Hepatocyte (in vitro differentiated cells): Measurements from ENCODE around the gene ZMIZ1. TPM values are rescaled to one million over a fixed set of nuclear protein-coding genes. Genes with fewer than 3 reads are reported as not detected.

Experiments used
- DNase-seq: peaks from one replicate; pipeline ENCODE4 v3.0.0-alpha.2; 2016; ENCODE audit warnings: low spot score
- H2AFZ ChIP-seq: fragments of 200-600 bp; sonication (generic); 2 replicates; pipeline ENCODE4 v1.6.0; 2016; ENCODE audit warnings: antibody characterized with exemption, mild to moderate bottlenecking
- H3K27ac ChIP-seq: fragments of 200-600 bp; sonication (generic); 2 replicates; pipeline ENCODE4 v1.5.1; 2016; ENCODE audit warnings: mild to moderate bottlenecking
- H3K27me3 ChIP-seq: fragments of 200-600 bp; sonication (generic); 2 replicates; pipeline ENCODE4 v1.6.1; 2016
- H3K36me3 ChIP-seq: fragments of 200-600 bp; sonication (generic); replicated peaks from 2 replicates; pipeline ENCODE4 v1.5.1; 2016; ENCODE audit warnings: low read depth; ENCODE audit not compliant: insufficient read depth
- H3K4me1 ChIP-seq: fragments of 200-600 bp; sonication (generic); 2 replicates; pipeline ENCODE4 v1.5.1; 2016; ENCODE audit warnings: mild to moderate bottlenecking, moderate library complexity; ENCODE audit not compliant: insufficient read depth
- H3K4me2 ChIP-seq: fragments of 200-600 bp; sonication (generic); 2 replicates; pipeline ENCODE4 v1.6.0; 2016
- H3K4me3 ChIP-seq: fragments of 200-600 bp; sonication (generic); 2 replicates; pipeline ENCODE4 v1.5.1; 2016; ENCODE audit warnings: mild to moderate bottlenecking
- H3K79me2 ChIP-seq: fragments of 200-600 bp; sonication (generic); 2 replicates; pipeline ENCODE4 v1.6.0; 2017; ENCODE audit warnings: mild to moderate bottlenecking
- H3K9me2 ChIP-seq: fragments of 200-600 bp; sonication (generic); replicated peaks from 2 replicates; pipeline ENCODE4 v1.6.0; 2017; ENCODE audit warnings: mild to moderate bottlenecking; ENCODE audit not compliant: insufficient read depth
- H3K9me3 ChIP-seq: fragments of 200-600 bp; sonication (generic); 2 replicates; pipeline ENCODE4 v1.5.1; 2016; ENCODE audit warnings: low read depth, mild to moderate bottlenecking
- H4K20me1 ChIP-seq: fragments of 200-600 bp; sonication (generic); 2 replicates; pipeline ENCODE4 v1.6.0; 2016; ENCODE audit warnings: mild to moderate bottlenecking; ENCODE audit not compliant: insufficient read depth, poor library complexity, severe bottlenecking
- EZH2 ChIP-seq: fragments of 200-600 bp; sonication (generic); IDR thresholded peaks from 2 replicates; pipeline ENCODE4 v1.6.1; 2016; ENCODE audit warnings: antibody characterized with exemption, mild to moderate bottlenecking, borderline replicate concordance
- EZH2phosphoT487 ChIP-seq: fragments of 200-600 bp; sonication (generic); IDR thresholded peaks from one replicate; pipeline ENCODE4 v1.6.1; 2018; ENCODE audit warnings: antibody characterized with exemption, mild to moderate bottlenecking, low read depth, moderate library complexity; ENCODE audit not compliant: unreplicated experiment, severe bottlenecking
- WGBS: methylation state at CpG from one replicate; pipeline ENCODE4 v1.1.6; 2016; ENCODE audit warnings: low lambda C conversion rate; ENCODE audit errors: missing lambda C conversion rate; 5-methylcytosine and 5-hydroxymethylcytosine counted together
- polyA plus RNA-seq: library from polyadenylated mRNA; unstranded; fragments of >200 nt; fragmentation: Nextera tagmentation; extraction: Ambion mirVana; gene quantifications from 2 replicates; pipeline ENCODE4 v1.2.1, GENCODE V29; 2016
- total RNA-seq: library from RNA; depleted of rRNA; stranded (reverse); fragments of >200 nt; gene quantifications from 2 replicates; pipeline ENCODE4 v1.2.3, GENCODE V29; 2014
- TF ChIP-seq, protein P1 (sequence below): fragments of 200-600 bp; sonication (generic); IDR thresholded peaks from 2 replicates; pipeline ENCODE4 v1.5.1; 2016; ENCODE audit warnings: antibody characterized with exemption, mild to moderate bottlenecking; ENCODE audit not compliant: poor library complexity

ZMIZ1 gene
- total and polyA plus RNA-seq, 2 experiments from 2014 or later: 30.9 to 32.4 TPM

DNA sequence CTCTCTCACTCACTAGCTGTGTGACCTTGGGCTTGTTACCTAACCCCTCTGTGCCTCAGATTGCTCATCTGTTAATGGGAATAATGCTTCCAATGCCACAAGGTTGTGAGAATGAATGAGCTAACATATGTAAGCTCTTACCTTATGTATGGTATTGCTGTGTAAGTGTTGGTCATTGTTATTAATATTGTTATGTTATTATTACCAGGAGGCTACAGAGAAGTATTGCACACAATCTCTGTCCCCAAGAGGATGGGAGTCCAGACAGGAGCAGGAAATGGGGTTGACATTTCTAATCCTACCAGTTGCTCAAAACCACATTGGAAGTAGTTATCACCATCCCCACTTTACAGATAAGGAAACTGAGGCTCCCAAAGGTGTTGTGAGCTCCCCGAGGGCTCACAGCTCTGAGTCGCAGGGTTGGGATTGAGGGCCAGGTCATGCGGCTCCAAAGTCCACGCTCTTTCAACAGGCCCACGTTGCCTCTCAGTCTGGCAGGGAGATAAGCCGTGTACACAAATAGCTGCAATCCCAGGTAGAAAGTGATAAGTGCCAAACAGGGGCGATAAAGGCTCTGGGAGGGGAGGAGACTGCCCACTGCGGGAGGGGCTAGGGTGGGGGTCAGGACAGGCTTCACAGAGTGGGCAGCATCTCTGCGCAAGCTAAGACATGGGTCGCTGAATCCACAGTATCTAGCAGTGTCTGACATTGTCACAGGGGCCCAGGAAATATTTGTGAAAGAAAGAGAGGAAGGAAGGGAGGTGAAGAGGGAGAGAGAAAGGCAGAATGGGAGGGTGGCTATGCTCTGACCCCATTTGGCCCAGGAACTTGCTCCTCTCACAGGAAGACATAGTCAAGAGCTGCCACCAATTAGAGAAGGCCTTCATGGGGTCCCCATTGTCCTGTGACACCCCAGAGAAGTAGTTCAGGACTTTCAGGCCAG is 9.6 kb upstream of the ZMIZ1 start:
- WGBS: 43% methylated on average over 10 of the region's 10 CpGs
- H3K9me2 ChIP-seq: no peaks in the 10 kb centered on the region
- H3K4me3 ChIP-seq: no peak overlapping the region
- no peak overlapping the region for H2AFZ ChIP-seq
- H4K20me1 ChIP-seq: no peaks in the 10 kb centered on the region
- no peaks in the 10 kb centered on the region for H3K36me3 ChIP-seq
- no peaks in the 10 kb centered on the region for H3K9me3 ChIP-seq
- TF ChIP-seq EZH2: no peak
- TF ChIP-seq, protein P1, sequence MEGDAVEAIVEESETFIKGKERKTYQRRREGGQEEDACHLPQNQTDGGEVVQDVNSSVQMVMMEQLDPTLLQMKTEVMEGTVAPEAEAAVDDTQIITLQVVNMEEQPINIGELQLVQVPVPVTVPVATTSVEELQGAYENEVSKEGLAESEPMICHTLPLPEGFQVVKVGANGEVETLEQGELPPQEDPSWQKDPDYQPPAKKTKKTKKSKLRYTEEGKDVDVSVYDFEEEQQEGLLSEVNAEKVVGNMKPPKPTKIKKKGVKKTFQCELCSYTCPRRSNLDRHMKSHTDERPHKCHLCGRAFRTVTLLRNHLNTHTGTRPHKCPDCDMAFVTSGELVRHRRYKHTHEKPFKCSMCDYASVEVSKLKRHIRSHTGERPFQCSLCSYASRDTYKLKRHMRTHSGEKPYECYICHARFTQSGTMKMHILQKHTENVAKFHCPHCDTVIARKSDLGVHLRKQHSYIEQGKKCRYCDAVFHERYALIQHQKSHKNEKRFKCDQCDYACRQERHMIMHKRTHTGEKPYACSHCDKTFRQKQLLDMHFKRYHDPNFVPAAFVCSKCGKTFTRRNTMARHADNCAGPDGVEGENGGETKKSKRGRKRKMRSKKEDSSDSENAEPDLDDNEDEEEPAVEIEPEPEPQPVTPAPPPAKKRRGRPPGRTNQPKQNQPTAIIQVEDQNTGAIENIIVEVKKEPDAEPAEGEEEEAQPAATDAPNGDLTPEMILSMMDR: no peak
- no peak for TF ChIP-seq EZH2phosphoT487
- H3K4me1 ChIP-seq: peaks cover 25% of the 10 kb centered on the region
- peak; percentile 84 for DNase-seq
- H3K27ac ChIP-seq: peak overlapping the region; percentile 86
- H3K79me2 ChIP-seq: no peaks in the 10 kb centered on the region
- peak overlapping the region; percentile 41 for H3K4me2 ChIP-seq
- H3K27me3 ChIP-seq: no peaks in the 10 kb centered on the region

DNA sequence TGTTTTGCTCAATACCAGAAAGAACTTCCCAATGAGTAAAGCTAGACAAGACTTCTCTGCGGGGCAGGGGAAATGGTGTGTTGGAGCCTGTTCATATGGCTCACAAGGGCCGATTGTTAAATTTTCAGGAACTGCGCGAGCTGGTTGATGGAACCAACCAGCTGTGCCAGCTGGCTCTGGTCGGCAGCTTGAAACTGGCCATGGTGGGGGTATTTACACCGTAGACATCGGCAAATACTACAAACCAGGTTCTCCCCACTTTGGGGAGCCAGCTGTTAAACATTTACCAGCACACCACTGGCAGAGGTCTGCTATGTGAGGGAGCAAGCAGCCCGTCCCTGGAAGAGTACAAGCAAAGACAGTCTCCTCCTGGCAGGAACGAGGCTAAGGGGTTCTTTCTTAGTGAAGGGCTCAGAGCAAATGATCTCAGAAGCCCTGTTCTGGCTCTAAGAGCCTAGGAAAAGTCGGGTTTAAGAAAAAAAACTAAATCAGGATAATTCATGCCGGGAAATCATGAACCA is 8.8 kb upstream of the ZMIZ1 start:
- Histone ChIP-seq H3K27me3 (no peaks in the 10 kb centered on the region), H2AFZ (no peak overlapping the region), H3K9me3 (no peaks in the 10 kb centered on the region), H3K79me2 (no peaks in the 10 kb centered on the region), H3K4me3 (no peak overlapping the region), H4K20me1 (no peaks in the 10 kb centered on the region), H3K4me1 (peaks cover 25% of the 10 kb centered on the region), H3K36me3 (no peaks in the 10 kb centered on the region), H3K4me2 (peak overlapping the region; percentile 41), H3K9me2 (no peaks in the 10 kb centered on the region), H3K27ac (peak overlapping the region; percentile 86)
- DNase-seq: no peak
- TF ChIP-seq, protein P1: no peak
- no peak for TF ChIP-seq EZH2phosphoT487
- no peak for TF ChIP-seq EZH2
- WGBS: 69% methylated on average over 11 of the region's 11 CpGs

DNA sequence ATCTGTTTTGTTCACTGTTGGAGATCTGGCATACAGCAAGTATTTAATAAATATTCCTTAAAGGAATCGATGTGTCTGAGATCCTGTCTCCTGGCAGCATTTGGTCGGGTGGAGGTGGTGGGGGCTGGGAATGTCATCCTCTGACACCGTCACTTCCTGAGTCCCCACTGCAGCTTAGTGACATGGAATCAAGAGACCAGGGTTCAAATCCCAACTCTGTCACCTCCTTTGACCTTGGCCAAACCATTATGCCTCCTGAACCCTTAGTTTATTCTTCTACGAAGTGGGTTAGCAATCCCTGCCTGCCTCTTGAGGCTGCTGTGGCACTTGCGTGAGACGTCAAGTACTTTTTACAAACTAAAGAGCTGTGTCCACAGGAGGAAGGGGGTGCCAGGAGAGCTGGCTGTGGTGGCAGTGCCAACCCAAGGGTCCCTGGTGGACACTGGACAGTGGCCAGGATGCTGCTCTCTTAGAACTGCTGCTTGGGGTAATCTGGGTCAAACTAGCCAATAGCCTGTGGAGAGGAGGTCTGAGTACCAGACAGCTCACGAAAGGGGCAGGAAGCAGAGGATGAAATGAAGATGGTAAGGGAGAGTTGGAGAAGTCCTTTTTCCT is 8.0 kb upstream of the ZMIZ1 start:
- no peaks in the 10 kb centered on the region for H3K9me2 ChIP-seq
- 92% methylated on average over 7 of the region's 7 CpGs for WGBS
- no peak overlapping the region for H3K4me2 ChIP-seq
- H3K27ac ChIP-seq: no peak overlapping the region
- TF ChIP-seq EZH2 (no peak), EZH2phosphoT487 (no peak)
- TF ChIP-seq, protein P1: no peak
- DNase-seq: no peak
- H3K36me3 ChIP-seq: no peaks in the 10 kb centered on the region
- no peaks in the 10 kb centered on the region for H3K9me3 ChIP-seq
- no peak overlapping the region for H2AFZ ChIP-seq
- no peak overlapping the region for H3K4me3 ChIP-seq
- no peaks in the 10 kb centered on the region for H3K27me3 ChIP-seq
- no peaks in the 10 kb centered on the region for H4K20me1 ChIP-seq
- peaks cover 25% of the 10 kb centered on the region for H3K4me1 ChIP-seq
- H3K79me2 ChIP-seq: no peaks in the 10 kb centered on the region
